Lower leg skin (tissue), 3 donors: ENCODE measurements around the gene TUBB8B.
"Not testable (repeated sequence)": the region's sequence is repeated elsewhere in the genome, so short reads cannot be mapped to it uniquely, and the experiment has no call there.

Experiments used
- POLR2A ChIP-seq, 2 donors: fragments of 450-650 bp; IDR thresholded peaks; one replicate each; pipeline ENCODE4 v1.6.1; 2016 to 2017; ENCODE audit warnings: antibody characterized with exemption in 2 of 2, mild to moderate bottlenecking in 1 of 2, moderate library complexity in 1 of 2
- TF ChIP-seq, protein P1 (sequence below), 3 donors: fragments of 450-650 bp; IDR thresholded peaks; one replicate each; pipeline ENCODE4 v1.5.1; 2016; ENCODE audit warnings: antibody characterized with exemption in 3 of 3, mild to moderate bottlenecking in 3 of 3, moderate library complexity in 2 of 3

DNA sequence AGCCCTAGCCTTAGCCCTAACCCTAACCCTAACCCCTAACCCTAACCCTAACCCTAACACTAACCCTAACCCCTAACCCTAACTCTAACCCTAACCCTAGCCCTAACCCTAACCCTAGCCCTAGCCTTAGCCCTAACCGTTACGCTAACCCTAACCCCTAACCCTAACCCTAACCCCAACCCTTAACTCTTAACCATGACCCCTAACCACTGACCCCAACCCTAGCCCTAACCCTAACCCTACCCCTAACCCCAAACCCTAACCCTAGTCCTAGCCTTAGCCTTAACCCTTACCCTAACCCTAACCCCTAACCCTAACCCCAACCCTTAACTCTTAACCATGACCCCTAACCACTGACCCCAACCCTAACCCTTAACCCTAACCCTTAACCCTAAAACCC, 14.2 kb upstream of the TUBB8B start:
- TF ChIP-seq, protein P1, sequence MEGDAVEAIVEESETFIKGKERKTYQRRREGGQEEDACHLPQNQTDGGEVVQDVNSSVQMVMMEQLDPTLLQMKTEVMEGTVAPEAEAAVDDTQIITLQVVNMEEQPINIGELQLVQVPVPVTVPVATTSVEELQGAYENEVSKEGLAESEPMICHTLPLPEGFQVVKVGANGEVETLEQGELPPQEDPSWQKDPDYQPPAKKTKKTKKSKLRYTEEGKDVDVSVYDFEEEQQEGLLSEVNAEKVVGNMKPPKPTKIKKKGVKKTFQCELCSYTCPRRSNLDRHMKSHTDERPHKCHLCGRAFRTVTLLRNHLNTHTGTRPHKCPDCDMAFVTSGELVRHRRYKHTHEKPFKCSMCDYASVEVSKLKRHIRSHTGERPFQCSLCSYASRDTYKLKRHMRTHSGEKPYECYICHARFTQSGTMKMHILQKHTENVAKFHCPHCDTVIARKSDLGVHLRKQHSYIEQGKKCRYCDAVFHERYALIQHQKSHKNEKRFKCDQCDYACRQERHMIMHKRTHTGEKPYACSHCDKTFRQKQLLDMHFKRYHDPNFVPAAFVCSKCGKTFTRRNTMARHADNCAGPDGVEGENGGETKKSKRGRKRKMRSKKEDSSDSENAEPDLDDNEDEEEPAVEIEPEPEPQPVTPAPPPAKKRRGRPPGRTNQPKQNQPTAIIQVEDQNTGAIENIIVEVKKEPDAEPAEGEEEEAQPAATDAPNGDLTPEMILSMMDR (IDR thresholded peaks at IDR 0.05), result not testable (repeated sequence)
- not testable (repeated sequence) for TF ChIP-seq POLR2A (IDR thresholded peaks at IDR 0.05)
